HepG2 (cell line): ENCODE data around the gene ANKRD6. TPM values are rescaled to one million over a fixed set of nuclear protein-coding genes. Genes with fewer than 3 reads are reported as not detected.
A peak's percentile ranks its signal among the peaks of the same experiment; 100 is the strongest.

ENCODE experiments used
- ATAC-seq: fragments of 200-7000 bp; cut with Tn5 transposase; 3 replicates; pipeline ENCODE4 v1.9.1; 2020; ENCODE audit warnings: mild to moderate bottlenecking, moderate library complexity
- BruUV-seq: library from RNA; stranded (reverse); fragments of 400-500 nt; replicated peaks from 2 replicates; lab custom pipeline; 2021; lab: Mats Ljungman, UMichigan
- CTCF ChIA-PET: fragments of 300-600 bp; formaldehyde crosslinking; extraction: SDS; loops from one replicate; lab custom pipeline; 2021; ENCODE audit warnings: low total read pairs, inconsistent platforms, low intra/inter-chr PET ratio; lab: Yijun Ruan, JAX
- POLR2A ChIA-PET: fragments of 350-600 bp; sonication (Branson Sonifier 250); formaldehyde crosslinking; loops from one replicate; lab custom pipeline; 2020; ENCODE audit warnings: antibody characterized with exemption, inconsistent platforms; lab: Yijun Ruan, JAX
- DNase-seq: peaks from one replicate; pipeline ENCODE4 v3.0.0-alpha.2; 2015; ENCODE audit warnings: low spot score
- FAIRE-seq: peaks from 3 replicates; lab custom pipeline; 2011; peaks lifted over from hg19 to GRCh38; lab: Jason Lieb, UNC
- H2AFZ ChIP-seq: one replicate; pipeline ENCODE4 v1.6.1; 2011; ENCODE audit warnings: low read length, inconsistent platforms
- H3K27ac ChIP-seq: fragments of 300-600 bp; 3 replicates; pipeline ENCODE4 v1.8.0; 2011; ENCODE audit warnings: mixed run types, mild to moderate bottlenecking, mixed read lengths, low read length, inconsistent platforms; ENCODE audit not compliant: insufficient read depth; ENCODE audit errors: extremely low read length
- H3K27me3 ChIP-seq, 2 experiments: fragments of 200-600 bp in 1 of 2; 2 replicates in 1 of 2; 3 replicates in 1 of 2; pipeline versions ENCODE4 v1.6.0 to v1.8.0; 2011; ENCODE audit warnings: low read length in 2 of 2, mild to moderate bottlenecking in 2 of 2, moderate library complexity in 2 of 2, inconsistent platforms in 1 of 2; ENCODE audit not compliant: insufficient read depth in 2 of 2, control insufficient read depth in 1 of 2
- H3K36me3 ChIP-seq, 2 experiments: fragments of 200-600 bp in 1 of 2; replicated peaks in 1 of 2; 2 replicates in 1 of 2; 3 replicates in 1 of 2; pipeline versions ENCODE4 v1.5.1 to v1.8.0; 2011; ENCODE audit warnings: low read length in 2 of 2, inconsistent platforms in 1 of 2; ENCODE audit not compliant: insufficient read depth in 2 of 2, control insufficient read depth in 1 of 2
- H3K4me1 ChIP-seq: 2 replicates; pipeline ENCODE4 v1.5.1; 2012; ENCODE audit warnings: low read length, inconsistent platforms; ENCODE audit not compliant: insufficient read depth
- H3K4me2 ChIP-seq: 2 replicates; pipeline ENCODE4 v1.6.0; 2011; ENCODE audit warnings: low read depth, low read length, inconsistent platforms
- H3K4me3 ChIP-seq, 3 experiments: fragments of 200-600 bp in 1 of 3; sonication (generic), shearing (Covaris generic) in 1 of 3; replicated peaks in 1 of 3; 2 replicates each; pipeline ENCODE4 v1.5.1; 2011 to 2016; ENCODE audit warnings: low read length in 3 of 3, inconsistent platforms in 2 of 3, low read depth in 2 of 3, mild to moderate bottlenecking in 2 of 3, control low read depth in 1 of 3, mixed read lengths in 1 of 3; ENCODE audit not compliant: insufficient read depth in 1 of 3
- H3K79me2 ChIP-seq: one replicate; pipeline ENCODE4 v1.6.1; 2011; ENCODE audit warnings: low read length, inconsistent platforms; ENCODE audit not compliant: insufficient read depth
- H3K9ac ChIP-seq: 2 replicates; pipeline ENCODE4 v1.6.0; 2011; ENCODE audit warnings: mild to moderate bottlenecking, low read depth, low read length, inconsistent platforms; ENCODE audit not compliant: insufficient read depth
- H3K9me3 ChIP-seq: 2 replicates; pipeline ENCODE4 v1.5.1; 2012; ENCODE audit warnings: mild to moderate bottlenecking, low read length
- H4K20me1 ChIP-seq: 2 replicates; pipeline ENCODE4 v1.6.0; 2011; ENCODE audit warnings: inconsistent platforms, mild to moderate bottlenecking, low read length, moderate library complexity; ENCODE audit not compliant: insufficient read depth
- CEBPB ChIP-seq: IDR thresholded peaks from 2 replicates; pipeline ENCODE4 v1.6.1; 2011; ENCODE audit warnings: low read depth, low read length, improper control_type of control experiment, borderline replicate concordance
- EHMT2 ChIP-seq: fragments of 200-600 bp; sonication (generic); IDR thresholded peaks from 2 replicates; pipeline ENCODE4 v1.7.0; 2017; ENCODE audit warnings: antibody characterized with exemption, low read depth, low read length, borderline replicate concordance
- HNRNPK ChIP-seq: fragments of 200-400 bp; formaldehyde crosslinking; IDR thresholded peaks from 2 replicates; pipeline ENCODE4 v1.6.1; 2018; ENCODE audit warnings: low read length, low read depth, moderate library complexity, mild to moderate bottlenecking; ENCODE audit not compliant: poor library complexity, severe bottlenecking
- KDM5A ChIP-seq: fragments of 200-600 bp; sonication (generic); IDR thresholded peaks from 2 replicates; pipeline ENCODE4 v1.7.0; 2018; ENCODE audit warnings: antibody characterized with exemption, mild to moderate bottlenecking, low read length, borderline replicate concordance
- KLF12 ChIP-seq: sonication (generic); formaldehyde crosslinking; IDR thresholded peaks from 2 replicates; pipeline ENCODE4 v1.4.0; 2020; ENCODE audit warnings: missing genetic modification reagents, borderline replicate concordance
- MBD4 ChIP-seq: IDR thresholded peaks from 2 replicates; pipeline ENCODE4 v1.6.1; 2012; ENCODE audit warnings: low read length, inconsistent platforms, borderline replicate concordance
- MYC ChIP-seq: sonication (generic); formaldehyde crosslinking; IDR thresholded peaks from 2 replicates; pipeline ENCODE4 v1.9.0; 2021; ENCODE audit warnings: missing genetic modification reagents, borderline replicate concordance
- NFIC ChIP-seq: IDR thresholded peaks from 2 replicates; pipeline ENCODE4 v1.6.1; 2012; ENCODE audit warnings: mild to moderate bottlenecking, low read length, inconsistent platforms
- SUZ12 ChIP-seq: fragments of 150-350 bp; IDR thresholded peaks from 2 replicates; pipeline ENCODE4 v1.6.1; 2014; ENCODE audit warnings: low read depth, low read length
- ZBTB20 ChIP-seq: sonication (generic); formaldehyde crosslinking; IDR thresholded peaks from 2 replicates; pipeline ENCODE4 v1.8.1; 2023; ENCODE audit warnings: missing genetic modification reagents, low read depth, mild to moderate bottlenecking, borderline replicate concordance
- ZFX ChIP-seq: sonication (generic); formaldehyde crosslinking; IDR thresholded peaks from 2 replicates; pipeline ENCODE4 v1.4.0; 2020; ENCODE audit warnings: mild to moderate bottlenecking, low read depth, missing genetic modification reagents, moderate library complexity
- ZMYM4 ChIP-seq: sonication (generic); formaldehyde crosslinking; IDR thresholded peaks from 2 replicates; pipeline ENCODE4 v1.8.1; 2023; ENCODE audit warnings: mild to moderate bottlenecking, missing genetic modification reagents
- ZNF383 ChIP-seq: sonication (generic); formaldehyde crosslinking; IDR thresholded peaks from 2 replicates; pipeline ENCODE4 v1.4.0; 2020; ENCODE audit warnings: missing genetic modification reagents, mild to moderate bottlenecking, borderline replicate concordance
- ZNF510 ChIP-seq: sonication (generic); formaldehyde crosslinking; IDR thresholded peaks from 2 replicates; pipeline ENCODE4 v1.4.0; 2020; ENCODE audit warnings: low read depth, mild to moderate bottlenecking, missing genetic modification reagents
- ZNF670 ChIP-seq: sonication (generic); formaldehyde crosslinking; IDR thresholded peaks from 2 replicates; pipeline ENCODE4 v1.8.0; 2022; ENCODE audit warnings: mild to moderate bottlenecking, missing genetic modification reagents, borderline replicate concordance
- WGBS: methylation state at CpG from one replicate; pipeline ENCODE4 v1.1.6; 2017; ENCODE audit warnings: low lambda C conversion rate; 5-methylcytosine and 5-hydroxymethylcytosine counted together
- in situ Hi-C: cut with HindIII; loops from 2 replicates; pipeline ENCODE4 v1.10.0; 2017; ENCODE audit warnings: low pct_unique_long_range_greater_than_20kb; ENCODE audit not compliant: extremely low pct_ligation_motif_present
- intact Hi-C: fragments of 100-400 bp; cut with micrococcal nuclease; formaldehyde crosslinking; loops from one replicate; pipeline ENCODE4 v1.10.0; 2022; ENCODE audit not compliant: unreplicated experiment
- polyA plus RNA-seq, 8 experiments: library from polyadenylated mRNA; depleted of rRNA in 3 of 8; stranded (reverse) in 7 of 8; unstranded in 1 of 8; fragments of >200 nt; fragmentation: Illumina TruSeq in 4 of 8; extraction: Trizol in 4 of 8; gene quantifications; 2 replicates each; pipeline versions ENCODE4 v1.2.1 to v1.2.3, GENCODE V29; 2011 to 2016; ENCODE audit warnings: low read depth in 4 of 8, missing spikeins in 1 of 8, mixed read lengths in 1 of 8; ENCODE audit not compliant: insufficient read depth in 1 of 8
- total RNA-seq, 5 experiments: library from RNA; depleted of rRNA; stranded (reverse); fragments of >200 nt; fragmentation: Illumina TruSeq; extraction: Trizol; gene quantifications; 2 replicates each; pipeline ENCODE4 v1.2.3, GENCODE V29; 2016; ENCODE audit warnings: low read depth in 1 of 5
- TF ChIP-seq, protein P1 (sequence below): IDR thresholded peaks from 2 replicates; pipeline ENCODE4 v1.6.1; 2016; ENCODE audit warnings: missing biosample characterization, missing genetic modification reagents, low read depth
- TF ChIP-seq, protein P2 (sequence below): sonication (generic); formaldehyde crosslinking; IDR thresholded peaks from 2 replicates; pipeline ENCODE4 v1.4.0; 2020; ENCODE audit warnings: missing genetic modification reagents, mild to moderate bottlenecking, borderline replicate concordance

ANKRD6 gene
- total and polyA plus RNA-seq, 2 of the 13 experiments (the other 11 are each of a cell fraction or from before 2014, with no cell fraction given): 0.18 to 0.36 TPM

DNA sequence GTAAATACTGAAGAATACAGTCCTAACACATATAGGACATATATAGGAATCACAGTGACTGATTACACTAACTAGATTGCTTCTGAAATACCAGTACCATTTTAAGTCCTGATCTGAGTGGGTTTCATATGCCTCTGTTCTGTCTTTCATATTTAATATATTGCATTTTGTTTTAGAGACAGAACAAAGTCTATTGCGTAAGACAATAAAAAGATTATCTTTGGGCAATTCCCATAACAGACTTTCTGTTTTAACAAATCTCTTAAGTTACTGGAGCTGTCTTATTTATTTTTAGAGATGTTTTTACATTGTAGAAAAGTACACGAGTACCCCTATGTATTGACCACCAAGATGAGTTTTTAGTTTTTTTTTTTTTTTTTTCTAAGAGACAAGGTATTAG lies 29.6 kb downstream of the ANKRD6 start:
- no peak overlapping the region for H3K4me2 ChIP-seq
- H3K79me2 ChIP-seq: no peaks in the 10 kb centered on the region
- ATAC-seq: no peak
- no TSS peak for BruUV-seq
- H3K36me3 ChIP-seq: no peaks in the 10 kb centered on the region
- no peaks in the 10 kb centered on the region for H3K4me1 ChIP-seq
- no peak overlapping the region for H3K9ac ChIP-seq
- DNase-seq: no peak
- POLR2A ChIA-PET: no interaction called here
- H3K4me3 ChIP-seq: no peak overlapping the region
- in situ Hi-C loops: no loop called here
- no peaks in the 10 kb centered on the region for H4K20me1 ChIP-seq
- H3K9me3 ChIP-seq: no peaks in the 10 kb centered on the region
- no peak for FAIRE-seq
- intact Hi-C loops: no loop called here
- no peaks in the 10 kb centered on the region for H3K27me3 ChIP-seq
- 50% methylated on average over 2 of the region's 2 CpGs for WGBS
- TF ChIP-seq ZNF510 (CRISPR knock-in tag): no peak
- TF ChIP-seq SUZ12: no peak
- TF ChIP-seq ZNF383: no peak
- no peak for TF ChIP-seq EHMT2
- peak; percentile 73 for TF ChIP-seq CEBPB
- no peak for TF ChIP-seq MBD4
- no peak overlapping the region for H3K27ac ChIP-seq
- no peak overlapping the region for H2AFZ ChIP-seq
- CTCF ChIA-PET: no interaction called here

DNA sequence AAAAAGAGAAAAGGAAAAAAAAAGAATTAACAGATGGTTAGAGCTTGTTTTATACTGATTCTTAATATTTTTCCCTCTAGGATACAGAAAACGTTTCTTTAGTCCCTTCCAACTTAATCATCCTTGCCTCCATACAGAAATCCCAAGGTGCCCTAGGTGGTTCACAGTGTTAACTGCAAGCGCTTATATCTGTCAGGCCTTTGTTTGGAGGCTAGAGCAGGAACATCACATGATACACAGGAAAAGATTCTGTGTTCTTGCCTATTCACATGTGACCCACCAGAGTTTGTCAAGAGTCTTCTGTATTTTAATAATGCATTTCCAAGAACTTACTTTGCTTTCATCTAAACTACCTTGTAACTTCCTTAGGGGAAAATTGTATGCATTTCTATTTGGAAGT lies 31.3 kb downstream of the ANKRD6 start:
- FAIRE-seq (no peak), DNase-seq (no peak), ATAC-seq (no peak)
- Histone ChIP-seq H3K27ac (no peak overlapping the region), H3K9me3 (no peaks in the 10 kb centered on the region), H3K4me3 (no peak overlapping the region), H3K36me3 (no peaks in the 10 kb centered on the region), H3K4me1 (no peaks in the 10 kb centered on the region), H3K79me2 (no peaks in the 10 kb centered on the region), H4K20me1 (no peaks in the 10 kb centered on the region), H3K27me3 (no peaks in the 10 kb centered on the region), H2AFZ (no peak overlapping the region), H3K9ac (no peak overlapping the region), H3K4me2 (no peak overlapping the region)
- BruUV-seq: no TSS peak
- in situ Hi-C loops (no loop called here), intact Hi-C loops (no loop called here)
- WGBS: 45% methylated on average over 2 of the region's 2 CpGs
- CTCF ChIA-PET: no interaction called here
- POLR2A ChIA-PET: no interaction called here
- TF ChIP-seq ZNF670 (CRISPR knock-in tag): no peak
- TF ChIP-seq KDM5A: no peak
- TF ChIP-seq ZMYM4 (CRISPR knock-in tag): no peak
- TF ChIP-seq, protein P1, sequence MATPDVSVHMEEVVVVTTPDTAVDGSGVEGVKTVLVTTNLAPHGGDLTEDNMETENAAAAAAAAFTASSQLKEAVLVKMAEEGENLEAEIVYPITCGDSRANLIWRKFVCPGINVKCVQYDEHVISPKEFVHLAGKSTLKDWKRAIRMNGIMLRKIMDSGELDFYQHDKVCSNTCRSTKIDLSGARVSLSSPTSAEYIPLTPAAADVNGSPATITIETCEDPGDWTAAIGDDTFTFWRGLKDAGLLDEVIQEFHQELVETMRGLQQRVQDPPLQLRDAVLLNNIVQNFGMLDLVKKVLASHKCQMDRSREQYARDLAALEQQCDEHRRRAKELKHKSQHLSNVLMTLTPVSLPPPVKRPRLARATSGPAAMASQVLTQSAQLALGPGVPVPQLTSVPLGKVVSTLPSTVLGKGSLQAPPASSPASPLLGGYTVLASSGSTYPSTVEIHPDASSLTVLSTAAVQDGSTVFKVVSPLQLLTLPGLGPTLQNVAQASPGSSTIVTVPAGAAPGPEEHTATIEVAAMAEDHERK (CRISPR knock-in tag): no peak
- TF ChIP-seq ZBTB20: no peak
- TF ChIP-seq, protein P2, sequence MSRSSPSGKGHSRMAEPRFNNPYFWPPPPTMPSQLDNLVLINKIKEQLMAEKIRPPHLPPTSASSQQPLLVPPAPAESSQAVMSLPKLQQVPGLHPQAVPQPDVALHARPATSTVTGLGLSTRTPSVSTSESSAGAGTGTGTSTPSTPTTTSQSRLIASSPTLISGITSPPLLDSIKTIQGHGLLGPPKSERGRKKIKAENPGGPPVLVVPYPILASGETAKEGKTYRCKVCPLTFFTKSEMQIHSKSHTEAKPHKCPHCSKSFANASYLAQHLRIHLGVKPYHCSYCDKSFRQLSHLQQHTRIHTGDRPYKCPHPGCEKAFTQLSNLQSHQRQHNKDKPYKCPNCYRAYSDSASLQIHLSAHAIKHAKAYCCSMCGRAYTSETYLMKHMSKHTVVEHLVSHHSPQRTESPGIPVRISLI (CRISPR knock-in tag): no peak
- no peak for TF ChIP-seq NFIC
- TF ChIP-seq MYC (CRISPR knock-in tag): no peak
- no peak for TF ChIP-seq KLF12 (CRISPR knock-in tag)
- no peak for TF ChIP-seq ZFX (CRISPR knock-in tag)
- no peak for TF ChIP-seq HNRNPK
